Activated T-cell treated with anti-CD3 and anti-CD28 coated beads, Interleukin-2, amount 50 U/mL, for 4 hours (primary cell): ENCODE results near the gene NCF4. TPM values are rescaled to one million over a fixed set of nuclear protein-coding genes. Genes with fewer than 3 reads are reported as not detected.

ENCODE experiments used
- ATAC-seq, 2 donors: fragments of 200-7000 bp; cut with Tn5 transposase; one replicate each; pipeline ENCODE4 v1.10.0; 2021
- DNase-seq: peaks from one replicate; pipeline ENCODE4 v3.0.0-alpha.2; 2020
- H3K27me3 Mint-ChIP-seq: one replicate; pipeline ENCODE4 v1.8.0; 2021; ENCODE audit warnings: low read depth, mixed read lengths
- H3K36me3 Mint-ChIP-seq: one replicate; pipeline ENCODE4 v1.8.0; 2022; ENCODE audit warnings: mixed read lengths; ENCODE audit not compliant: insufficient read depth
- H3K4me1 Mint-ChIP-seq: one replicate; pipeline ENCODE4 v1.8.0; 2021; ENCODE audit warnings: low read depth, mixed read lengths
- H3K4me3 Mint-ChIP-seq: one replicate; pipeline ENCODE4 v1.8.0; 2021; ENCODE audit warnings: mild to moderate bottlenecking, moderate library complexity, mixed read lengths
- H3K9me3 Mint-ChIP-seq: one replicate; pipeline ENCODE4 v1.8.0; 2021; ENCODE audit warnings: mixed read lengths
- total RNA-seq, 3 donors: library from RNA; stranded (reverse); gene quantifications; one replicate each; pipeline ENCODE4 v1.2.1, GENCODE V29; 2021

Gene NCF4
- total RNA-seq, 3 donors from 2014 or later, result 1.2 to 2.3 (median 1.4) TPM

DNA sequence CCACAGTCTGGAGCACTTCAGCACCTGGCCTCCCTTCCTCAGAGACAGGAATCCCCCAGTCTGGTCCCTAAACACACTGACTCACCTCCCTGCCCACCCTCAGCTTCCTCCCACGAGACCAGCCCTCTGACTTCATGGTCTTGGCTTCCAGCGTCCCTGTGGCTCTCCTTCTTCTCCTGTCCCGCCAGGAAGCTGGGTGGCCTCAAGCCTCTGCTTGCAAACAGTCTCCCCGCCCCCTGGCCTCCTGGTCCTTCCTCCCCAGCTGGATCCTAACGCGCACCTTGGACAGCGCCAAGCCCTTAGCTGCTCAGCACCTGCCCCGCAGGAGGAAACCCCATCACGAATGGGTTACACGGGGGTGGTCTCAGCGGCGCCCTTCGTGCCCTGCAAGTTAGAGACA, 4.5 kb downstream of the NCF4 start:
- Mint-ChIP-seq H3K4me3 (no peak overlapping the region), H3K36me3 (peaks cover 10% of the 10 kb centered on the region), H3K4me1 (peaks cover 24% of the 10 kb centered on the region), H3K27me3 (no peaks in the 10 kb centered on the region), H3K9me3 (no peaks in the 10 kb centered on the region)
- ATAC-seq (no peak), DNase-seq (no peak)

GRCh38 chr22:36867695-36868094, 6.9 kb downstream of the NCF4 start:
- ATAC-seq (no peak), DNase-seq (no peak)
- H3K4me1 Mint-ChIP-seq, result peaks cover 6% of the 10 kb centered on the region
- no peaks in the 10 kb centered on the region for H3K27me3 Mint-ChIP-seq
- no peak overlapping the region for H3K4me3 Mint-ChIP-seq
- H3K9me3 Mint-ChIP-seq, result no peaks in the 10 kb centered on the region
- H3K36me3 Mint-ChIP-seq, result peaks cover 10% of the 10 kb centered on the region

- Mint-ChIP-seq H3K27me3 (no peaks in the 10 kb centered on the region), H3K36me3 (peaks cover 10% of the 10 kb centered on the region), H3K4me1 (peaks cover 12% of the 10 kb centered on the region)
Observed at GRCh38 chr22:36868546-36869181, 7.9 kb downstream of the NCF4 start.

GRCh38 chr22:36870250-36870649, 9.4 kb downstream of the NCF4 start:
- Mint-ChIP-seq H3K9me3 (no peaks in the 10 kb centered on the region), H3K36me3 (peaks cover 4% of the 10 kb centered on the region), H3K4me1 (peaks cover 19% of the 10 kb centered on the region), H3K4me3 (no peak overlapping the region), H3K27me3 (no peaks in the 10 kb centered on the region)
- no peak for DNase-seq
- no peak for ATAC-seq

More at GRCh38 chr22:36868546-36869181, 7.9 kb downstream of the NCF4 start:
- ATAC-seq (no peak), DNase-seq (no peak)
- H3K9me3 Mint-ChIP-seq, result no peaks in the 10 kb centered on the region
- H3K4me3 Mint-ChIP-seq, result no peak overlapping the region

GRCh38 chr22:36871669-36872081, 10.9 kb downstream of the NCF4 start:
- no peak for ATAC-seq
- DNase-seq, result no peak
- Mint-ChIP-seq H3K36me3 (peaks cover 6% of the 10 kb centered on the region), H3K27me3 (no peaks in the 10 kb centered on the region), H3K4me3 (no peak overlapping the region), H3K4me1 (peaks cover 19% of the 10 kb centered on the region), H3K9me3 (no peaks in the 10 kb centered on the region)

GRCh38 chr22:36872084-36872483, 11.3 kb downstream of the NCF4 start:
- Mint-ChIP-seq H3K4me3 (no peak overlapping the region), H3K9me3 (no peaks in the 10 kb centered on the region), H3K4me1 (peaks cover 19% of the 10 kb centered on the region), H3K27me3 (no peaks in the 10 kb centered on the region), H3K36me3 (peaks cover 5% of the 10 kb centered on the region)
- ATAC-seq (no peak), DNase-seq (no peak)

DNA sequence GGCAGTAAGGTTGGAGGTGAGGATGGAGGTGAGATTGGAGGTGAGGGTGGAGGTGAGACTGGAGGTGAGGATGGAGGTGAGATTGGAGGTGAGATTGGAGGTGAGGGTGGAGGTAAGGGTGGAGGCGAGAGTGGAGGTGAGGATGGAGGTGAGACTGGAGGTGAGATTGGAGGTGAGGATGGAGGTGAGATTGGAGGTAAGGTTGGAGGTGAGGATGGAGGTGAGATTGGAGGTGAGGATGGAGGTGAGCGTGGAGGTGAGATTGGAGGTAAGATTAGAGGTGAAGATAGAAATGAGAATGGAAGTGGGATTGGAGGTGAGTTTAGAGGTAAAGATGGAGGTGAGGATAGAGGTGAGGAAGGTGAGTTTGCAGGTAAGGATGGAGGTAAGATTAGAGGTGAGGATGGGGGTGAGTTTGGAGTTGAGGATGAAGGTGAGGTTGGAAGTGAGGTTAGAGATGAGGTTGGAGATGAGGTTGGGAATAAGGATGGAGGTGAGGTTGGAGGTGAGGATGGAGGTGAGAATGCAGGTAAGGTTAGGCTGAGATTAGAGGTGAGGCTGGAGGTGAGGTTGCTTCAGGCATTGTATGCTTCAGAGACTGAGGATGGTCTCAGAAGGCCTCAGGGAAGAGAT, 12.2 kb downstream of the NCF4 start:
- DNase-seq, result no peak
- no peak overlapping the region for H3K4me3 Mint-ChIP-seq

GRCh38 chr22:36873614-36874308, 13.0 kb downstream of the NCF4 start:
- Mint-ChIP-seq H3K27me3 (no peaks in the 10 kb centered on the region), H3K4me1 (peaks cover 19% of the 10 kb centered on the region), H3K36me3 (peaks cover 2% of the 10 kb centered on the region), H3K9me3 (no peaks in the 10 kb centered on the region), H3K4me3 (no peak overlapping the region)
- ATAC-seq, result peak; percentile 85 to 91
- DNase-seq, result no peak

More for the DNA sequence above, 12.2 kb downstream of the NCF4 start:
- Mint-ChIP-seq H3K27me3 (no peaks in the 10 kb centered on the region), H3K4me1 (peaks cover 19% of the 10 kb centered on the region), H3K36me3 (peaks cover 5% of the 10 kb centered on the region), H3K9me3 (no peaks in the 10 kb centered on the region)
- no peak for ATAC-seq

DNA sequence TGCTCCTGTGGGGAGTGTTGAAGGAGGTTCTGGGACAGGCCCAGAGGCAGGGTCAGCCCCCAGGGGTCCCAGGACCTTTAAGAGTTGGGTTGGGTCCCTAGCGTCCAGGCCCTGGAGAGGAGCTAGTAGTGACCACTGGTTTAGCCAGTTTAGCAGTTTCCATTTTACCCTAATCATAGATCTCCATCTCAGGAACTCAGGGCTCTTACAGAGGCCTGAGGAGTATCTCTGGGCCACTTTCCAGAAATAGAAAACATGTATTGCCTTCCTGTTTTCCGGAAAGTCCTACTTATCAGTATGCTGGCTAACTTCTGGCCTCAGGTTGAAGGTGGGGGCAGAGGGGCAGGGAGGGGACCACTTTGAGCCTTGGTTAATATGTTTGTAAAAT, 13.5 kb downstream of the NCF4 start:
- Mint-ChIP-seq H3K4me1 (peaks cover 19% of the 10 kb centered on the region), H3K9me3 (no peaks in the 10 kb centered on the region), H3K36me3 (peaks cover 2% of the 10 kb centered on the region), H3K4me3 (no peak overlapping the region), H3K27me3 (no peaks in the 10 kb centered on the region)
- DNase-seq (no peak), ATAC-seq (no peak)

- no peak overlapping the region for H3K4me3 Mint-ChIP-seq
- no peaks in the 10 kb centered on the region for H3K9me3 Mint-ChIP-seq
- H3K36me3 Mint-ChIP-seq, result peaks cover 2% of the 10 kb centered on the region
- ATAC-seq (no peak), DNase-seq (no peak)
- no peaks in the 10 kb centered on the region for H3K27me3 Mint-ChIP-seq
- peaks cover 19% of the 10 kb centered on the region for H3K4me1 Mint-ChIP-seq
Observed at GRCh38 chr22:36874736-36875135, 13.9 kb downstream of the NCF4 start.

- no peaks in the 10 kb centered on the region for H3K27me3 Mint-ChIP-seq
- H3K4me3 Mint-ChIP-seq, result no peak overlapping the region
- H3K4me1 Mint-ChIP-seq, result peaks cover 19% of the 10 kb centered on the region
- H3K36me3 Mint-ChIP-seq, result peaks cover 2% of the 10 kb centered on the region
- peaks cover 3% of the 10 kb centered on the region for H3K9me3 Mint-ChIP-seq
- no peak for ATAC-seq
- DNase-seq, result no peak
Observed at GRCh38 chr22:36875741-36876140, 14.9 kb downstream of the NCF4 start.

- DNase-seq (no peak), ATAC-seq (no peak)
- H3K36me3 Mint-ChIP-seq, result peaks cover 2% of the 10 kb centered on the region
- H3K9me3 Mint-ChIP-seq, result peaks cover 21% of the 10 kb centered on the region
- H3K27me3 Mint-ChIP-seq, result peaks cover 8% of the 10 kb centered on the region
- peaks cover 7% of the 10 kb centered on the region for H3K4me1 Mint-ChIP-seq
- no peak overlapping the region for H3K4me3 Mint-ChIP-seq
Observed at GRCh38 chr22:36879775-36880174, 19.0 kb downstream of the NCF4 start.

DNA sequence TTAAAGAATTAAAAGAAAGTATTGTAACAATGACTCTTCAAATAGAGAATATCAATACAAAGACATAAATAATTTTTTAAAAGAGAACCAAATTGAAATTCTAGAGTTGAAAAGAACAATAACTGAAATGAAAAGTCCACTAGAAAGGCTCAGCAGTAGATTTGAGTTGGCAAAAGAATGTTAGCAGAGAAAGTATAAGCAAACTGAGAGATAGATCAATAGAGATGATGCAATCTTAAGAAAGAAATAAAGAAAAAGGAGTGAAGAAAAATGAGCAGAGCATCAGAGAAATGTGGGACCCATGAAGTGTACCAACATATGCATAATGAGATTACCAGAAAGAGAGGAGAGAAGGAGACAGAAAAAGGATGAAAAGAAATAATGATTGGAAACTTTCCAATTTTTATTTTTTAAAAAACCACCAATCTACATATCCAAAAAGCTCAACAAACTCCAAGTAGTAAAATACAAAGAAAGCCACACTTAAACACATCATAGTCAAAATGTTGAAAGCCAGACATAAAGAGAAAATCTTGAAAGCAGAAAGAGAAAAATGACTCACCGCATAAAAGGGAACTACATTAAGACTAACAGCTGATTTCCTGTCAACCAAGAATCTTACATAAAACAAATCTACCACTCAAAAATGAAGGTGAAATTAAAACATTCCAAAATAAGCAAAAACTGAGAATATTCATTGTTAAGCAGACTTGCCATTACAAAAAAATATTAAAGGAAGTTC, 20.9 kb downstream of the NCF4 start:
- ATAC-seq (peak; percentile 60 to 61), DNase-seq (no peak)
- no peak overlapping the region for H3K4me3 Mint-ChIP-seq
- H3K9me3 Mint-ChIP-seq, result peaks cover 21% of the 10 kb centered on the region
- no peaks in the 10 kb centered on the region for H3K36me3 Mint-ChIP-seq
- peaks cover 12% of the 10 kb centered on the region for H3K4me1 Mint-ChIP-seq
- H3K27me3 Mint-ChIP-seq, result peaks cover 8% of the 10 kb centered on the region

- H3K27me3 Mint-ChIP-seq, result peaks cover 13% of the 10 kb centered on the region
- H3K4me1 Mint-ChIP-seq, result peaks cover 20% of the 10 kb centered on the region
- no peak for DNase-seq
- no peak overlapping the region for H3K4me3 Mint-ChIP-seq
- H3K36me3 Mint-ChIP-seq, result no peaks in the 10 kb centered on the region
- H3K9me3 Mint-ChIP-seq, result peaks cover 21% of the 10 kb centered on the region
- ATAC-seq, result peak; percentile 40 to 58
Observed at GRCh38 chr22:36884349-36885158, 23.7 kb downstream of the NCF4 start.
